Effector CD8-positive, alpha-beta T cell (primary cell): ENCODE data around the gene ACSL4.
"Not testable (repeated sequence)": the region's sequence is repeated elsewhere in the genome, so short reads cannot be mapped to it uniquely, and the experiment has no call there.

Source experiments
- DNase-seq: peaks from one replicate; lab custom pipeline; 2025; lab: John Stamatoyannopoulos, UW
- total RNA-seq, 4 experiments: gene quantifications; one replicate each; lab custom pipeline; 2026; lab: John Stamatoyannopoulos, UW

The ACSL4 gene
- total RNA-seq: 73.1 to 116 (median 83.4) reads per million in 4 experiments

- DNase-seq: peak; percentile 71
Observed at GRCh38 chrX:109732807-109733612, at the start of gene ACSL4. Gene ACSL4, minus strand, starts transcription at chrX:109733257. Its CDS starts 49,894 bp downstream, at chrX:109683363.

GRCh38 chrX:109777749-109778148 is 44.7 kb upstream of the ACSL4 start:
- DNase-seq: no peak

DNA sequence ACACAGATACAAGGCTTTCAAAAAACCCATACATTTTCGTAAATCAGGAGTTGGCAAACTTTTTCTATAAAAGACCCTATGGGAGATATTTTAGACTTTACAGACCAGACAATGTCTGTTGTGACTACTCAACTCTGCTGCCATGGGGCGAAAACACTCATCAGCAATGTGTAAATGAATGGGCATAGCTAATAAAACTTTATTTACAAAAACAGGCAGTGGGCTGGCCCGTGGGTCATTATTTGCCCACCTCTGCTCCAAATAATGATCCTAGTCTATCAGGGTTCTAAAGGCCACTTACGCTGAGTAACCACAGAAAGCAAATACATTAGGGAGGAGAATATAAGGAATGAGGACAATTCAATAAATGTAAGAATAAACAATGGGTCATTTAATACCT is 43.9 kb upstream of the ACSL4 start:
- DNase-seq: no peak

DNA sequence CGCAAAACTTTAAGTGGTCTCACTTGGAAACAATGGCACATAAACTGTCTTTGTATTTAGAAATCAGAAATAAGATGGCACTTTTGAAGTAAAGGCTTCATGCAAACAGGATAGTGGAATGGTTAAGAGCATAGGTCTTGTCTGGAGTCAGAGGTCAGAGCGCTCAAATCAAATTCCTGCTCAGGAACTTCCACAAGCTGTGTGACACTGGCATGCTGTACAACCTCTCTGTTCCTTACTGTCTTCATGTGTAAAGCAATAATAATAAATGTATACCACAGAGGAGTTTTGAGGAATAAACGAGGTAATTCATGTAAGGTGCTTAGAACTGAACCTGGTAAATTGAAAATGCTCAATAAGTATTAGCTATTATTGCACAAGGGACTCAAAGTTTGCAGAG is 43.4 kb upstream of the ACSL4 start:
- no peak for DNase-seq

DNA sequence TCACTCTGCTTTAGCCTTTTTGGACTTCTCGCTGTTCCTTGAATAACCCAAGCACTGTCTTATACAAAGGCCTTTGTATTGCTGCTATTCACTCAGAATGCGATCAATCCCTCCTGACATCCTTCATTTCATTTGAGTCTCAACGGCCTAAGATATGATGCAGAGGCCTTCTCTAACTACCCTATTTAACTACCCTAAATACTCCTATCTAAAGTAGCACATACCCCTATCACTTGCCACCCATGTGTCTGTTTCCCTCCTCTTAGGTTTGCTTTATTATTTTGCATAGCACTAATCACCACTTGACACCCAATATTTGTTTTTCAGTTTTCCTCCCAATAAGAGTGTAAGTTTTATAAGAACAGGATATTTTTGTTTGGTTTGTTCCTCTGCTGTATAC is 42.3 kb upstream of the ACSL4 start:
- DNase-seq: no peak

DNA sequence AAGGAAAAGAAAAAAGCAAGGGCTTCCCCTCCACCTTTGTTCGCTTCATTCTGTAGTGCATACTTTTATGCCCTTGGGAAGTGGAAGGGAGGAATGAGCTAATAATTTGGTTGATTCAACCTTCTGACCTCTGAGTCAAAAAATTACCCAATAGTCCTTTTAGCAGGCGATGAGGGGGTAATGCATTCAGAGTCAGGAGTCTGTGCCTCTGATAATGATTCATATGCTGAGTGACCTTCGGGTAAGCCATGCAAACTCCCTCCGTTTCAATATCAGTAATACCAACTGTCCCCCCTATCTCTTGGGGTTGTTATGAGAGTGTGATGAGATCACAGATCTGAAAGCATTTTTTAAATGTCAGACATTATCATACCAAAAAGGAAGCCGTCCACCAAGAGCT is 41.6 kb upstream of the ACSL4 start:
- DNase-seq: no peak

DNA sequence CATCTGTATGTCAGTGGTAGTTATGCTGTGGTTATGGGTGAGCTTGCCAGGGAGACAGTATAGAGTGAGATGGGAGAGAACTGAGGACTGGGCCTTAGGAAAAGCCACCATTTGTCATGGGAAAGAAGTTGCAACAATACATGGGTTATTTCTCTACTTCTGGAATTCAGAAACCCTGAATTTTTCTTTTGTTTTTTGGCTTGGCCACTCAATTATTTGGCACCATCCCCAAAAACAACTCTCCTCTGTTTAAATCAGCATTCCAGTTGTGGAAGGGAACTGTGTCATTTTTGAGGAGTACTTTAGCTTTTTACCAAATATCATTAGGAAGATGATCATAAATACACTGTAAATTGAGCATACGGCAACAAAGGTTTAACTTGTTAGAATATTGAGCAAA is 41.1 kb upstream of the ACSL4 start:
- DNase-seq: no peak

DNA sequence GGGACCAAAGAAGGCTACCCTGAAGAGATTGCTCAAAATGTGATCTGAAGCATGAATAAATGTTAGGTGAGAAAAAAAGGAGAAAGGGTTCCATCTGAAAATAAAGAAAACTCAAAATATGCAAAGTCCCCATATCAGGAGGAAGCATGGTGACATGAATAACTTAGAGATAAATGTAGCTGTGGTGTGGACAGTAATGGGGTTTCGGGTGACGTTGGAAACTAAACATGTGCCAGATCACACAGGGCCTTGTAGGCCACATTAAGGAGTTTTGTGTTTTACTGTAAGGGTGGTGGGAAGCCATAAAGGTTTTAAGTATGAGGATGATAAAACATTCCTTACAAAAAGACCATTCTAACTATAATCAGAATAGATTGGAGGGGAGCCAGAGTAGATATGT is 40.3 kb upstream of the ACSL4 start:
- no peak for DNase-seq

DNA sequence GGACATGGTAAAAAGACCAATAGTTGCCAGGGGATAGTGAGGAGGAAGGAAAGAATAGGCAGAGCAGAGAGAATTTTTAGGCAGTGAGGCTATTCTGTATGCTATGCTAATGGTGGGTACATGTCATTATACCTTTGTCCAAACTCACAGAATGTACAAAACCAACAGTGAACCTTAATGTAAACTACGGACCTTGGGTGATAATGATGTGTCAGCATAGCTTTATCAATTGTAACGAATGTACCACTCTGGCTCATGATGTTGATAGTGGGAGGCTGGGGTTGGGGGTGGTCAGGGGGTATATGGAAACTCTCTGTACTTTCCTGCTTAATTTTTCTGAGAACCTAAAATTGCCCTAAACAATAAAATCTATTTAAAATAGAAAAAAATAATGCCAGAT is 37.7 kb upstream of the ACSL4 start:
- DNase-seq: no peak

GRCh38 chrX:109760922-109761250 is 27.8 kb upstream of the ACSL4 start:
- no peak for DNase-seq

DNA sequence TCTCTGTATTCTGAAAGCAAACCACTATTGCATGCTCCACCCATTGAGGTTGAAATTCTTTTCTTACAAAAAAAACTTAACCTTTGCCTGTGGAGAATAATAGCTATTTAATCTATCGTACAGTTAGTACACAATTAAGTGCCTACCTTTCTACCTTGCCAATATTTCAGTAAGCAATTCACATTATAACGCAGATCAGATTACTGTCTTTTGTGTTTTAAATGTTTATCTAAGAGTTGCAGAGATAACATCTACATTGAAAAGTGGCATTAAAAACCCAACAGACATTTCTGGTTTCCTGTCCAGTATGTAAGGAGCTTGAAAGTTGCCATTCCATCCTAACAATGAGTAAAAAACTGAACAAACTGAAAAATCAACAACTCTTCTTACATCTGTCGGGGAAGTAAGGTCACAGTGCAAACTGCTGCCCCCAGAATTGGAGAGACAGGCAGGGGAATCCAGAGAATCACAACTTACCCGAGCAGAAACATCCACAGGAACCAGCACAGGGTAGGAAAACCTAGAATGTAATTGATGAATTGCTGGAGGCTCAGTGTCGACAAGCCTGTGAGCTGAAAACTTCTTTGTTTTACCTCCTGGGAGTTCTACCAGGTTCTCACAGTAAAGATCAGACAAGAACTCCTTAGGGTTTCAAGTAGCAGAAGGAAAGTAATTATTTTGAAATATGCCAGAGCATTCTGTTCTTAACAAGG is 27.3 kb upstream of the ACSL4 start:
- no peak for DNase-seq

DNA sequence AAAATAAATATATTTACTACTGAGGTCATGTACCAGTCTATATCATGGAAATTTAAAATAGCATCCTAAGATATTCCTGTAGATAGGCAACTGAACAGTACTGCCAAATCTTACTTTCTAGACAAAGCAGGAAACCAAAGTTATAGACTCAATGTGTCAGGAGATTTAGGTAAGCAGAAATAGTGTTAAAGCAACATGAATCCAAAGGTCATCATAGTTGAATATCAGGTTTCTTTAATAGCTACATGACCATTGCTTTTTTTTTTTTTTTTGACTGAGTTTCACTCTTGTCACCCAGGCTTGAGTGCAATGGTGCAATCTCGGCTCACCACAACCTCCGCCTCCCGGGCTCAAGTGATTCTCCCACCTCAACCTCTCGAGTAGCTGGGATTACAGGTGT is 20.2 kb upstream of the ACSL4 start:
- no peak for DNase-seq

GRCh38 chrX:109751698-109752097 is 18.6 kb upstream of the ACSL4 start:
- no peak for DNase-seq

GRCh38 chrX:109749207-109749606 is 16.1 kb upstream of the ACSL4 start:
- no peak for DNase-seq

- DNase-seq: no peak
Observed at GRCh38 chrX:109747681-109748080, 14.6 kb upstream of the ACSL4 start.

DNA sequence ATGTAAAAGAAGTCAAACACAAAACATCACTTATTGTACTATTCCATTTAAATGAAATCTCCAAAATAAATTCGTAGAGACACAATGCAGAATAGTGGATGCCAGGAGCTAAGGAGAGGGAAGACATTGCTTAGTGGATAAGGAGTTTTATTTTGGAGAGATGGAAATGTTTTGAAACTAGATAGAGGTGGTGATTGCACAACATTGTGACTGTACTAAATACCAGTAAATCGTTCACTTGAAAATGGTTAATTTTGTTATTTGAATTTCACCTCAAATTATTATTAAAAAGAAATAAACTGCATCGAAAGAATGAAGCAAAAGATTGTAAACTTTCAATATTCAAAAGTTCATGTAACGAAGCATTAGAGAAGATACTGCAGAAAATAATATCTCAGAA is 9.7 kb upstream of the ACSL4 start:
- DNase-seq: no peak

DNA sequence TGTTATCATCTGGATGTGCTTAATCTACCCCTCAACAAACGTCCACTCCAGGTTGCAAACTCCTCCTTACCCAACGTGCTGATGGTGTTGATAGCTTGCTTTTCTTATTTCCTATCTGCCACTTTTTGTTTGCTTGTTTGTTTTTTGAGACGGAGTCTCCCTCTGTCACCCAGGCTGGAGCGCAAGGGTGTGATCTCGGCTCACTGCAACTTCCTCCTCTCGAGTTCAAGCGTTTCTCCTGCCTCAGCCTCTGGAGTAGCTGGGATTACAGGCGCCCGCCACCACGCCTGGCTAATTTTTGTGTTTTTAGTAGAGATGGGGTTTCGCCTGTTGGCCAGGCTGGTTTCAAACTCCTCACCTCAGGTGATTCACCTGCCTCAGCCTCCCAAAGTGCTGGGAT is 7.8 kb upstream of the ACSL4 start:
- not testable (repeated sequence) for DNase-seq

- no peak for DNase-seq
Observed at GRCh38 chrX:109740433-109740809, 7.4 kb upstream of the ACSL4 start.

- no peak for DNase-seq
Observed at GRCh38 chrX:109739625-109740432, 6.8 kb upstream of the ACSL4 start.

GRCh38 chrX:109735202-109735744 is 2.2 kb upstream of the ACSL4 start:
- DNase-seq: no peak

DNA sequence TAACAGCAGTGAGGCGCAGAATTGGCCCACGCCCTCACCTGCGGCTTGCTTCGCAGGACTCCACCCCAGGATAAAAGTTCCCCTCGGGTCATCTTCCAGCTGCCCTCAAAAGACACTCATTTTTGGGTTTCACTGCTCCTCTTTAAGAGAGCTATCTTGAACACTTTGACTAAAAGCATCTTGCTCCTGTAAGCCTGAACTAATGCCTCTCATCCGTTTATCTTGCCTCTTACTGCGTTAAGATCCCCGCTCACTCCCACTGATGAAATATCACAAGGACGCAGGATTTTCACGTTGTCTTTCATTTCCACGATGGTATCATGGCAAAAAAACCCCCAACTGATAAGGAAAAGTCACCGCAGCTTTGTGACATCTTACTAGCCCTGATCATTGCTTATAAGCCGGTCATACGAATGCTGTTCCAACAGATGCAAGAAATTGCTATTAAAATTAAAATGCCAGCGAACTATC is 591 bp upstream of the ACSL4 start:
- DNase-seq: no peak
